Omental fat pad (tissue), 4 donors: ENCODE data around the gene GCNT3. TPM values are rescaled to one million over a fixed set of nuclear protein-coding genes. Genes with fewer than 3 reads are reported as not detected.
"Not testable (repeated sequence)": the region's sequence is repeated elsewhere in the genome, so short reads cannot be mapped to it uniquely, and the experiment has no call there.

Experiments used
- ATAC-seq: fragments of 150-250 bp; one replicate; pipeline ENCODE4 v1.9.1; 2016; ENCODE audit warnings: mild to moderate bottlenecking, moderate library complexity; ENCODE audit not compliant: low FRiP score
- DNase-seq: peaks from one replicate; pipeline ENCODE4 v3.0.0-alpha.2; 2019; ENCODE audit warnings: low spot score
- total RNA-seq, 4 donors: library from RNA; depleted of rRNA; stranded (reverse); fragments of >200 nt; gene quantifications; one replicate each; pipeline ENCODE4 v1.1.0, GENCODE V29; 2016
- TF ChIP-seq, protein P1 (sequence below), 3 donors: fragments of 450-650 bp; IDR thresholded peaks; one replicate each; pipeline ENCODE4 v1.5.1; 2016 to 2017; ENCODE audit warnings: antibody characterized with exemption in 3 of 3, mild to moderate bottlenecking in 3 of 3, moderate library complexity in 2 of 3

The GCNT3 gene
- total RNA-seq, 4 donors from 2014 or later = not detected

DNA sequence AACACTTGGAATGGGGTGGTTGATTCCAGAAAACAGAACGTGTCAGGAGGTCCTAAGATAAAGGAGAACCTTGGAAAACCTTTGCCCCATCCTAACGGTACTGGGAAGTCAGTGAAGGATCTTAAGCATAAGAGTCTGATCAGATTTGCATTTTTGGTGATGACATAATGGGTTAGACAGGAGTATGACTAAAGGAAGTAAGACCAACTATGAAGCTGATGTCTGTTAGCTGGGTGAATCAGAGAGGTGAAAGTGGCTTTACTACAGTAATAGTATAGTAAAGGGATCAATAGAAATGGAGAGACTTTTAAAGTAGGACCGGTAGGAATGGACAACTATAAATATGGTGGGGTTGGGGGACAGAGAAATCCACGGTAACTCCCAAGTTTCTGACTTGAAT, 33.2 kb downstream of the GCNT3 start:
- TF ChIP-seq, protein P1, sequence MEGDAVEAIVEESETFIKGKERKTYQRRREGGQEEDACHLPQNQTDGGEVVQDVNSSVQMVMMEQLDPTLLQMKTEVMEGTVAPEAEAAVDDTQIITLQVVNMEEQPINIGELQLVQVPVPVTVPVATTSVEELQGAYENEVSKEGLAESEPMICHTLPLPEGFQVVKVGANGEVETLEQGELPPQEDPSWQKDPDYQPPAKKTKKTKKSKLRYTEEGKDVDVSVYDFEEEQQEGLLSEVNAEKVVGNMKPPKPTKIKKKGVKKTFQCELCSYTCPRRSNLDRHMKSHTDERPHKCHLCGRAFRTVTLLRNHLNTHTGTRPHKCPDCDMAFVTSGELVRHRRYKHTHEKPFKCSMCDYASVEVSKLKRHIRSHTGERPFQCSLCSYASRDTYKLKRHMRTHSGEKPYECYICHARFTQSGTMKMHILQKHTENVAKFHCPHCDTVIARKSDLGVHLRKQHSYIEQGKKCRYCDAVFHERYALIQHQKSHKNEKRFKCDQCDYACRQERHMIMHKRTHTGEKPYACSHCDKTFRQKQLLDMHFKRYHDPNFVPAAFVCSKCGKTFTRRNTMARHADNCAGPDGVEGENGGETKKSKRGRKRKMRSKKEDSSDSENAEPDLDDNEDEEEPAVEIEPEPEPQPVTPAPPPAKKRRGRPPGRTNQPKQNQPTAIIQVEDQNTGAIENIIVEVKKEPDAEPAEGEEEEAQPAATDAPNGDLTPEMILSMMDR (IDR thresholded peaks at IDR 0.05) = no peak
- ATAC-seq (no peak), DNase-seq (no peak)

DNA sequence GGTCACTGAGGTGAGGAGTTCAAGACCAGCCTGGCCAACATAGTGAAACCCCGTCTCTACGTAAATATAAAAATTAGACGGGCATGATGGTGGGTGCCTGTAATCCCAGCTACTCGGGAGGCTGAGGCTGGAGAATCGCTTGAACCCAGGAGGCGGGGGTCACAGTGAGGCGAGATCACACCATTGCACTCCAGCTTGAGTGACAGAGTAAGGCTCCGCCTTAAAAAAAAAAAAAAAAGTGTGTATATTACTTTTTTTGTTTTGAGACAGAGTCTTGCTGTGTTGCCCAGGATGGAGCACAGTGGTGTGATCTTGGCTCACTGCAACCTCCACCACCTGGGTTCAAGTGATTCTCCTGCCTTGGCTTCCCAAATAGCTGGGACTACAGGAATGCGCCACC, 34.2 kb downstream of the GCNT3 start:
- not testable (repeated sequence) for DNase-seq, ATAC-seq

- no peak for ATAC-seq
- no peak for DNase-seq
- TF ChIP-seq, protein P1 (IDR thresholded peaks at IDR 0.05) = no peak
Observed at GRCh38 chr15:59646277-59646676, 34.7 kb downstream of the GCNT3 start.

DNA sequence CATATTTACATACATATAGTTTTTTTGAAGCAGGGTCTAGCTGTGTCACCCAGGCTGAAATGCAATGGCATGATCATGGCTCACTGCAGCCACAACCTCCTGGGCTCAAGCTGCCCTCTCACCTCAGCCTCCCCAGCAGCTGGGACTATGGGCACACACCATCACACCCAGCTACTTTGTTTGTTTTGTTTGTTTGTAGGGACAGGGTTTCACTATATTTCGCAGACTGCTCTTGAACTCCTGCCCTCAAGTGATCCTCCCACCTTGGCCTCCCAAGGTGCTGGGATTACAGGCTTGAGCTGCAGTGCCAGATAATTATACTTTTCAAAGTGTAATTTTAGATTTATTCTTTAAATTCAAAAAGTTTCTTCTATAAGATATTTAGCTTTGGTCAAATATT, 35.5 kb downstream of the GCNT3 start:
- DNase-seq = no peak
- TF ChIP-seq, protein P1 (IDR thresholded peaks at IDR 0.05) = no peak
- no peak for ATAC-seq

- ATAC-seq = no peak
- TF ChIP-seq, protein P1 (IDR thresholded peaks at IDR 0.05) = no peak
- DNase-seq = no peak
Observed at GRCh38 chr15:59649603-59650002, 38.0 kb downstream of the GCNT3 start.

DNA sequence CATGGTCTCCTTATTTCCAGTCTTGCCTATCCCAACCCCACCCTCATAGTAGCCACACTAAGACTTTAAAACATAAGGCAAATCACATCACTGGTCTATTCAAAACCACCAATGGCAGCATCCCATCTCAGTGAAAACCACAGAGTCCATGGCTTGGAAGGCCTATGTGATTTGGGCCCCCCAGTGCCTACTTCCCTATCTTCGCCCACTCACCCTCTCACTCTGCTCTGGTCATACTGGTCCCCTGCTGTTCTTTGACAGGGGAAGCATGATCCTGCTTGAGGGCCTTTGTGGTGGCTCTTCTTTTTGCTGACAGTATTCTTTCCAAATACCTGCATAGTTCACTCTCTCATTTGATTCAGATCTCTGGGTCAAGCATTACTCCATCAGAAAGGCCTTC, 42.5 kb downstream of the GCNT3 start:
- no peak for DNase-seq
- ATAC-seq = no peak
- TF ChIP-seq, protein P1 (IDR thresholded peaks at IDR 0.05) = no peak

DNA sequence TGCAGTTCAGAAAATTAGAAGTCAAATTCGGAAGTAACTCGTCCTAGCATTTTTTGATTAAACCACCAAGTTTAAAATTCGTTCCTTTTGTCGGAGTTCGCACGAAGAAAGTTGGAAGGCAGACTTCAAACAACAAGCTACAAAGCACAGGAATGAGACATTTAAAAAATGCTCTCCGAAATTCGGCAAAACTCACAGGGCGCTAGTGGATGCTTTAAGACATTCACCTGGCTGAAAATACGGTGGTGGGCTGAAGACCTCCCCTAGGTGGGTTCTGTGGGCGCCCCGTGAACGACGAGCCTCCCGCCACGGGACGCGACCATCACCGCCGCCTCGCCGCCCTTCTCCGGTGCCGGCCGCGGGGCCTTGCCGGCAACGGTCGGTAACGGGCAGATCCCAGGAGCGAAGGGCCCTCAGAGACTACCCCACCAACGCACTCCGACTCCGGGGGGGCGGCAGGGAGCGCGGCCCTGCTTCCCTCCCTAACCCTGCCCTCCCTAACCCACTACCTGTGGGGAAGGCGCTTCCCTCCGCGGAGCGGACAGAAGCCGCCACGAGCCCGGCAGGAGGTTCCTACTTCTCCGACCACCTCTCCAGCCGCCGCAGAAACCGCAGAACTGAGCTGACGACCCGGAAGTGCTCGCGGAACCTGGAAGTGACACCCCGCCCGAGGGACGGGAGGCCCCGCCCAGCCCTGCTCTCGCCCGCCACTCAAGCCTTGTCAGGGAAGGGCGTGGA, 45.5 kb downstream of the GCNT3 start, which contains the start of gene GTF2A2:
Gene GTF2A2, minus strand, starts transcription at position 619 of the 738 bp plus-strand sequence. CDS start 5,238 bp downstream, outside the sequence.
- DNase-seq = peak; percentile 73
- peak; percentile 100 for ATAC-seq
- TF ChIP-seq, protein P1 (IDR thresholded peaks at IDR 0.05) = no peak
